ENCODE results near the gene FBLIM1.
A peak's percentile ranks its signal among the peaks of the same experiment; 100 is the strongest.

Gene FBLIM1, protein sequence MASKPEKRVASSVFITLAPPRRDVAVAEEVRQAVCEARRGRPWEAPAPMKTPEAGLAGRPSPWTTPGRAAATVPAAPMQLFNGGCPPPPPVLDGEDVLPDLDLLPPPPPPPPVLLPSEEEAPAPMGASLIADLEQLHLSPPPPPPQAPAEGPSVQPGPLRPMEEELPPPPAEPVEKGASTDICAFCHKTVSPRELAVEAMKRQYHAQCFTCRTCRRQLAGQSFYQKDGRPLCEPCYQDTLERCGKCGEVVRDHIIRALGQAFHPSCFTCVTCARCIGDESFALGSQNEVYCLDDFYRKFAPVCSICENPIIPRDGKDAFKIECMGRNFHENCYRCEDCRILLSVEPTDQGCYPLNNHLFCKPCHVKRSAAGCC

DNA sequence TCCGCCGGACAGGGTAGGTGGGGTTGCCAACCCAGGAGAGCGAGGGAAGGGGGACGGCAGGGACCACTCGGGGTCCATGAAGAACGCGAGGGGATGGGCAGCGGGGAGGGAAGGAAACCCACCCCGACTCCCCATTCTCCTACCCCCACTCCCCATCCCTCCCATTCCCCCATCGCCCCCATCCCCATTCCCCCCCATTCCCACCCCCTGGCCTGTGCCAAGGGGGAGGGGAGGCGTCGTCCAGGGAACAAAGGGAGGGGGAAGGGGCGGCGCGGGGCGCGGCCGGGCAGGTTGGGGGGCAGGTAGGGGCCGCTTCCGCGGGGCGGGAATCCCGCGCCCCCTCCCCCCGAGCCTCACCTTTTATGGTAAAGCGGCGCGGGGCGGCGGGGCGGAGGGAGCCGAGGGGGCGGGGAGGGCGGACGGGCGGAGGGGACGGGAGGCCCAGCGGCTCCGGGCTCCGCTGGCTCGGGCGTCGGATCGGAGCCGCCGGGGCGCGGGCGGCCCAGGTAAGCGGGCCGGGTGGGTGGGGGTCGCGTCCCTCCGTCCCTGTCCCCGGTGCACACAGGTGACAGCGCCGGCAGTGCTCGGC lies at the start of gene FBLIM1:
TSS of gene FBLIM1 (plus strand) at position 453 of the 589 bp plus-strand sequence. CDS start 6,189 bp downstream, outside the sequence.
- Histone ChIP-seq H3K9ac (ENCODE audit: low read length) (peak within 1 kb of the TSS; percentile 91), H3K4me1 (ENCODE audit: control insufficient read depth, insufficient read depth, low read length) (peaks cover 46% of the 10 kb centered on the region), H3K27me3 (ENCODE audit: control insufficient read depth, insufficient read depth, low read length) (peaks cover 12% of the 10 kb centered on the region; the same call in 1 of the 2 replicates), H3K4me3 (ENCODE audit: low read depth, low read length) (peak within 1 kb of the TSS; percentile 90), H3K27ac (ENCODE audit: low read depth, low read length) (peak within 1 kb of the TSS; percentile 87; the same call in 1 of the 2 replicates), H3K9me3 (ENCODE audit: control insufficient read depth, insufficient read depth, low read depth, low read length) (no peaks in the 10 kb centered on the region), H3K36me3 (ENCODE audit: control insufficient read depth, insufficient read depth, low read length) (peaks cover 6% of the 10 kb centered on the region)

DNA sequence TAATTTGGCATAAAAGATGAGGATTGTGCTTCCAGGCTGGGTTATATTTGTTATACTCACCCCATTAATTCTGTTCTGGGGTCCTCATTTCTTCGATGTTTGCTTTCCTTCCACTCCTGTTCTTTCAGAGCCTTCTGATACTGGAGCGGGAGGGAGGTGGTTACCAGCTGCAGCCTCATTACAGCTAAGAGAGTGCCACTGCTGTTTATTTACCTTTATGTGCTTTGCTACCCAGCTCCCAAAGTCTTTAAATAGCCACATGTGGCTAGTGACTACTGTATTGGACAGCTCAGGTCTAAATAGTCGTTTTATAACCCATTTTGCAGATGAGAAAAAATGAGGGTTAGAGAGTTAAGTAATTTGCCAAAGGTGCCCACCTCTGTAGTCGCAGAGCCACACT lies 49.4 kb upstream of the FBLIM1 start:
- peaks cover 18% of the 10 kb centered on the region for H3K36me3 ChIP-seq (ENCODE audit: control insufficient read depth, insufficient read depth, low read length)
- no peak overlapping the region for H3K9ac ChIP-seq (ENCODE audit: low read length)
- no peak overlapping the region for H3K27ac ChIP-seq (ENCODE audit: low read depth, low read length)
- H3K4me3 ChIP-seq (ENCODE audit: low read depth, low read length): no peak overlapping the region
- no peaks in the 10 kb centered on the region for H3K4me1 ChIP-seq (ENCODE audit: control insufficient read depth, insufficient read depth, low read length)
- no peaks in the 10 kb centered on the region for H3K27me3 ChIP-seq (ENCODE audit: control insufficient read depth, insufficient read depth, low read length)
- H3K9me3 ChIP-seq (ENCODE audit: control insufficient read depth, insufficient read depth, low read depth, low read length): no peaks in the 10 kb centered on the region

DNA sequence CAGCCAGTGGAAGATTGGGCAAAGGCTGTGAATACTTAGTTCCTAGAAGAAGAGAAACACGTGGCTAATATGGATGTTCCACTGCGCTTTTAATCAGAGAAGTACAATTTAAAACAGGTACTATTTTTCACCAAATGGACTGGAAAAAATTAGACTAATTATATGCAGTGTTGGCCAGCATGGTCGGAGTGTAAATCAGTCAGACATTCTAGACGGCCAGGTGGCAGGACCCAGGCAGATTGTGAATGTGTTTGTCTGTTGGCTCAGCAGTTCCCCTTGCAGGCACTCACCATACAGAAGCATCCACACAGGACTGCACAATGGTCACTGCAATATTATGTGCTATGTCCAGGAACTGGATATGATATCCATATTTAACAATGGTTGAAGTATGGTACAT lies 46.4 kb upstream of the FBLIM1 start:
- no peaks in the 10 kb centered on the region for H3K27me3 ChIP-seq (ENCODE audit: control insufficient read depth, insufficient read depth, low read length)
- H3K36me3 ChIP-seq (ENCODE audit: control insufficient read depth, insufficient read depth, low read length): peaks cover 19% of the 10 kb centered on the region
- no peak overlapping the region for H3K9ac ChIP-seq (ENCODE audit: low read length)
- no peak overlapping the region for H3K4me3 ChIP-seq (ENCODE audit: low read depth, low read length)
- no peak overlapping the region for H3K27ac ChIP-seq (ENCODE audit: low read depth, low read length)
- no peaks in the 10 kb centered on the region for H3K9me3 ChIP-seq (ENCODE audit: control insufficient read depth, insufficient read depth, low read depth, low read length)
- no peaks in the 10 kb centered on the region for H3K4me1 ChIP-seq (ENCODE audit: control insufficient read depth, insufficient read depth, low read length)

DNA sequence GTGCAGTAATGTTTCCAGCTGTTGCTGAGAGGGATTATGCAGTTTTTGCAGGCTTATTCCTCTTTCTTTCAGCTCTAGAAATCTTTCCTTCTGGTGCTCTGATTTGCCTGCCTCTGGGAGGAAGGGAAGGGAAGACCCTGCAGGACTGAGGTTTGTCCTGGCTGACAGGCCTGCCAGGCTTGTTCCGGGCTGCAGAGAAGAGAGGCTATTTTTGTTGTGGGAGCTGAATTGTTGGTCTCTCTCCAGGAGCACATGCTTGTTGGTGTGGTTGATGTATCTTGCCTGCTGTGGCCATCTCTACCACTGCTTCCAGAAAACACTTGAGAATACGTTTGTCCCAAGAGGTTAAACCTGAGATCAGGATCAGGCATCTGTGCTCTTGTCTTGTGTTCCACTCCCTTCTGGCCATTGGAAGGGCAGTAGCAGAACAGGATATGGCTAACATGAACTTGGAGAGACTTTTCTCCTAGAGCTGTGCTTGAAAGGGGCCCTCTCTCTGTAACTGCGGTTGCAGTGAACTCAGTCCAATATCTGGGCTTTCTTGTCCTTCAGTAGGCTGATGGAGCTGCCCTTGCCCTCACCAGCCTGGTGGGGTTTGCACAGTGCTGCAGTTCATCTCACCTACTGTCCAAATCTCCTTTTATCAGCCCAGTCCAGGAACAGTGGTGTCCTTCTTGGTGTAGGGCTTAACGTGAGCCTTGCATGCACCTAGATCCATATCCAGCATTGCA lies 44.0 kb upstream of the FBLIM1 start:
- Histone ChIP-seq H3K27me3 (ENCODE audit: control insufficient read depth, insufficient read depth, low read length) (no peaks in the 10 kb centered on the region), H3K9me3 (ENCODE audit: control insufficient read depth, insufficient read depth, low read depth, low read length) (no peaks in the 10 kb centered on the region), H3K27ac (ENCODE audit: low read depth, low read length) (no peak overlapping the region), H3K36me3 (ENCODE audit: control insufficient read depth, insufficient read depth, low read length) (peaks cover 36% of the 10 kb centered on the region), H3K4me3 (ENCODE audit: low read depth, low read length) (no peak overlapping the region), H3K9ac (ENCODE audit: low read length) (no peak overlapping the region), H3K4me1 (ENCODE audit: control insufficient read depth, insufficient read depth, low read length) (no peaks in the 10 kb centered on the region)

DNA sequence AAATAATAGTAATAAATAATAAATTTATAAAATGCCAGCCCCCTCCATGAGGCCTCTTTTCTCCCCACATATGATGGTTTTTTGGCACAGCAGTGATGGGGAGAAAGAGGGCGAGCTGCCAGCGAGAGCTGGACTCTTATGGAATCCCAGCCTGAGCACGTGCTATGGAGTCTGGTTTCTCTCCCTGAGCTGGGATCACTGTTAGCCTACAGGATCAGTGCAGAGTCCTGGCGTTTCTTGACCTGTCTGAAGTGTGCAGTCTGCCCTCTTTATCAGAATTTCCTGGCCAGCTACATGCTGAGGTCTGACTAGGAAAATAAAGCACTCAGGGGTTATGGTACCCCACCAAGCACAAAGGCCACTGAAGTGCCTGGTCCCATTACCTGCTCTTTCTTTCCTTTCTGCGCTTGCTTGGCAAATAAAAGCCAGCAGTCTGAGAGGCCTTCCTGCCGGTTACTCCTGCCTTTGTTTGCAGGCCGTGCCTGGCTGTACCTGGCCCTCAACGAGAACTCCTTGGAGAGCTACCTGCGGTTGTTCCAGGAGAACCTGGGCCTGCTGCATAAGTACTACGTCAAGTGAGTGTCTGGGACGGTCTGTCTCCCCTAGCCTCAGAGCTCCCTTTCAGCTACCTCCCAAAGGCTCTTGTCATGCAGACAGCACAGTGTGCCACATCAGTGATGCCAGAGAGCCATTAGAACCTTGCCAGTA lies 41.0 kb upstream of the FBLIM1 start:
- Histone ChIP-seq H3K9me3 (ENCODE audit: control insufficient read depth, insufficient read depth, low read depth, low read length) (no peaks in the 10 kb centered on the region), H3K4me1 (ENCODE audit: control insufficient read depth, insufficient read depth, low read length) (no peaks in the 10 kb centered on the region), H3K27ac (ENCODE audit: low read depth, low read length) (no peak overlapping the region), H3K9ac (ENCODE audit: low read length) (no peak overlapping the region), H3K4me3 (ENCODE audit: low read depth, low read length) (no peak overlapping the region), H3K36me3 (ENCODE audit: control insufficient read depth, insufficient read depth, low read length) (peaks cover 61% of the 10 kb centered on the region), H3K27me3 (ENCODE audit: control insufficient read depth, insufficient read depth, low read length) (no peaks in the 10 kb centered on the region)

DNA sequence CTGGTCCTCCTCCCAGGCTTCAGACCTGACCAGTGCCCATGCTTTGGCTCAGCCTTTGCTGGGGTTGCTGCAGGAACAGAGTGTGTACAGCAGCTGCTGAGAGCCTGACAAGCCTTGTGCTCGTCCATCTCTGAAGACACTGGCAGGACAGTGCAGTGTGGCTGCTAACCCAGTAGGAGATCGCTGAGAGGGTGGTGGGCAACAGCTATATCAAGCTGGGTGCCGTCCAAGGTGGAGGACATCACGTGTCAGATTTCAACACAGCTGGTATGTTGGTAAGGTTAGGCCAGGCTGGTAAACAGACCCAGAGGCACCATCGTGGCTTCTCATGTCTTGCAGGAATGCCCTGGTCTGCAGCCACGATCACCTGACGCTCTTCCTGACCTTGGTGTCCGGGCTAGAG lies 40.4 kb upstream of the FBLIM1 start:
- H3K4me1 ChIP-seq (ENCODE audit: control insufficient read depth, insufficient read depth, low read length): no peaks in the 10 kb centered on the region
- H3K36me3 ChIP-seq (ENCODE audit: control insufficient read depth, insufficient read depth, low read length): peaks cover 67% of the 10 kb centered on the region
- no peaks in the 10 kb centered on the region for H3K9me3 ChIP-seq (ENCODE audit: control insufficient read depth, insufficient read depth, low read depth, low read length)
- H3K4me3 ChIP-seq (ENCODE audit: low read depth, low read length): no peak overlapping the region
- no peak overlapping the region for H3K27ac ChIP-seq (ENCODE audit: low read depth, low read length)
- no peaks in the 10 kb centered on the region for H3K27me3 ChIP-seq (ENCODE audit: control insufficient read depth, insufficient read depth, low read length)
- no peak overlapping the region for H3K9ac ChIP-seq (ENCODE audit: low read length)

DNA sequence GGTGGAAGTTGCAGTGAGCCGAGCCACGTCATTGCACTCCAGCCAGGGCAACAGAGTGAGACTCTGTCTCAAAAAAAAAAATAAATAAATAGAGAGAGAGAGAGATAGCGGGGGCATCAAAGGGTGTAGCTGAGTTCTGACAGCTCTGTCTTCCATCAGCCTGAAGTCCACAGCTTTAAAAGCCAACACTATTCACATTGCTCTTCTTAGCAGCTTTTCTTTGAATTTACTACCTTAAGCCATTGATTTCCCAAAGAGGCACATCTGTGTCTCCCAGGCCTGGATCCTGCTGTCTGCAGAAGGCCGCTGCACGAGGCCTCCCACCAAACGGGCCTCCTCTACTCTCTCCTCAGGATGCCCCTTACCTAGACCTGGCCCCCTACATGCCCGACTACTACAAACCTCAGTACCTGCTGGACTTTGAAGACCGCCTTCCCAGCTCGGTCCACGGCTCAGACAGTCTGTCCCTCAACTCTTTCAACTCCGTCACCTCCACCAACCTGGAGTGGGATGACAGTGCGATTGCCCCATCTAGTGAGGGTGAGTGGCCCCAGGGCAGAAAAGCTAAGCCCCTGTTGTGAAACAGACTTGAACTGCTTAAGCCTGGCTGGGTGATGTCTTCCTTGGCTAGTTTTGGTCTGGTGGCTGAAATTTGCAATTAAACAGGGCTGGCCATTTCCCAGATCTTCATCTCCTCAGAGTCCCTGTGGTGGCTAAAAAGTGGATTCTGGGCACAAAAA lies 39.0 kb upstream of the FBLIM1 start:
- no peaks in the 10 kb centered on the region for H3K9me3 ChIP-seq (ENCODE audit: control insufficient read depth, insufficient read depth, low read depth, low read length)
- no peak overlapping the region for H3K4me3 ChIP-seq (ENCODE audit: low read depth, low read length)
- no peak overlapping the region for H3K27ac ChIP-seq (ENCODE audit: low read depth, low read length)
- H3K4me1 ChIP-seq (ENCODE audit: control insufficient read depth, insufficient read depth, low read length): no peaks in the 10 kb centered on the region
- no peaks in the 10 kb centered on the region for H3K27me3 ChIP-seq (ENCODE audit: control insufficient read depth, insufficient read depth, low read length)
- no peak overlapping the region for H3K9ac ChIP-seq (ENCODE audit: low read length)
- H3K36me3 ChIP-seq (ENCODE audit: control insufficient read depth, insufficient read depth, low read length): peaks cover 67% of the 10 kb centered on the region

DNA sequence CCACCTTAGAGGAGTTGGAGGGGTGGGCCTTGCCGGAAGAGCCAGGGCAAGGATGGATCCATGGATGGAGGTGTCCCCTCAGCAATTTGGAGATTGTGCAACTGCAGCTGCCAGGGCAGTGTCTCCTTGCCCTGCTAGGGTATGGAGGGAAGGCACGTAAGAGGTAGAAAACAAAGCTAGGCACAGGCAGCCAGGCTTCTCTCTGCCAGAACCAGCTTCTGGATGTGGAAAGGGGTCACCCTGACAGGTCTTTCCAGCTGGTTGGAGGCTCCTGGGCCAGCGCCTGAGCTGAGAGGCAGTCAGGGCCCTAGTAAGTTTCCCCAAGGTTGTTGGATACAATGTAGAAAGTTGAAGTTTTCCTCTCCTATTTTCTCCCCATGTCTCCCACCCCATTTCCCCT lies 37.7 kb upstream of the FBLIM1 start:
- Histone ChIP-seq H3K27ac (ENCODE audit: low read depth, low read length) (no peak overlapping the region), H3K36me3 (ENCODE audit: control insufficient read depth, insufficient read depth, low read length) (peaks cover 72% of the 10 kb centered on the region), H3K4me1 (ENCODE audit: control insufficient read depth, insufficient read depth, low read length) (no peaks in the 10 kb centered on the region), H3K9me3 (ENCODE audit: control insufficient read depth, insufficient read depth, low read depth, low read length) (no peaks in the 10 kb centered on the region), H3K4me3 (ENCODE audit: low read depth, low read length) (no peak overlapping the region), H3K9ac (ENCODE audit: low read length) (no peak overlapping the region), H3K27me3 (ENCODE audit: control insufficient read depth, insufficient read depth, low read length) (no peaks in the 10 kb centered on the region)

DNA sequence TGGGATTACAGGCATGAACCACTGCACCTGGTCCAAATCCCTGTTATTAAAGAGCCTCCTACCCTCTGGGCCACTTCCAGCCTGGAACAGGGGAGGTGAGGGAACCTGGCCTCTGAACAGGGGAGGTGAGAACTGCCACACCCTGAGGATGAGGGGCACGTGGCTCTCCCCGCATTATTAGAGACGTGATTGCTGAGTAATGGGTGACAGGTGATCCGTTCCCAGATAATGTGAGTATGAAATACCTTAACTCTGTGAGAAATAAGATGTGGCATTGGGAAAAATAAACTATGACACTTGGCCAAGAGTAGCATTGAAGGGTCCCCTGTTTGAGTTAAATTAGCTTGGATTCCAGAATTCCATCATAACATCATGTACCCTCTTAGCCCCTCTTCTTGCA lies 36.2 kb upstream of the FBLIM1 start:
- H3K27ac ChIP-seq (ENCODE audit: low read depth, low read length): no peak overlapping the region
- H3K4me3 ChIP-seq (ENCODE audit: low read depth, low read length): no peak overlapping the region
- peaks cover 74% of the 10 kb centered on the region for H3K36me3 ChIP-seq (ENCODE audit: control insufficient read depth, insufficient read depth, low read length)
- H3K4me1 ChIP-seq (ENCODE audit: control insufficient read depth, insufficient read depth, low read length): no peaks in the 10 kb centered on the region
- no peaks in the 10 kb centered on the region for H3K27me3 ChIP-seq (ENCODE audit: control insufficient read depth, insufficient read depth, low read length)
- H3K9me3 ChIP-seq (ENCODE audit: control insufficient read depth, insufficient read depth, low read depth, low read length): no peaks in the 10 kb centered on the region
- no peak overlapping the region for H3K9ac ChIP-seq (ENCODE audit: low read length)

DNA sequence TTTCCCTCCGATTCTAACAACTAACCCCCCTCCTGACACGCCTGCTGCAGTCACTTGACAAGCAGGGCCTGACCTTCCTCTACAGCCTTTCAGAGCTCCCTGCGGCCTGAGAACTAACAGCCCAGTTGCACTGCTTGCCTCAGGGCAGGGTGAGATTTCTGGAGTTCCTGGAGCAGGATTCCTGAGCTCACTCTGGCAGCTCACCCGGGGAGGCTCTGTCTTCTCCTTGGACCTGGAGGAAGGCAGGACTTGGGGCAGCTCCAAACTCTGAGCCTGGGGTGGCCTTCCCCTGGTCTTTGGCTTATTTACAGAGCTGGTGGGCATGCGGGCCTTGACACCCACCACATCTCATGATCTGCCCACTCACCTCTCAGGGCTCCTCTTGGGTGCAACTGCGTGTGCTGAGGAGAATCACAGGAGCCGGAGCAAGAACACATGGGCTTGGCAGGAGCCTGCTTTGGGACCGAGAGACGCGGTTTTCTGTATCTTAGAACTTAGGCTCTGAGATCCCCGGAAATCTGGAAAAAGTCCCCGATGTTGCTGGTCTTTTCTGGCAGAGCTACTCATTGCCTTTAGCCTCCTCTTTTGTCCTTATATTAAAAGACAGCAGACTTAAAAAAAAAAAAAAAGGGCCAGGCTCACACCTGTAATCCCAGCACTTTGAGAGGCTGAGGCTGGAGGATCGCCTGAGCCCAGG lies 35.6 kb upstream of the FBLIM1 start:
- no peak overlapping the region; the same call in 1 of the 2 replicates for H3K27ac ChIP-seq (ENCODE audit: low read depth, low read length)

More for the DNA sequence above, 35.6 kb upstream of the FBLIM1 start:
- Histone ChIP-seq H3K4me3 (ENCODE audit: low read depth, low read length) (no peak overlapping the region), H3K9me3 (ENCODE audit: control insufficient read depth, insufficient read depth, low read depth, low read length) (no peaks in the 10 kb centered on the region), H3K27me3 (ENCODE audit: control insufficient read depth, insufficient read depth, low read length) (no peaks in the 10 kb centered on the region), H3K9ac (ENCODE audit: low read length) (no peak overlapping the region), H3K36me3 (ENCODE audit: control insufficient read depth, insufficient read depth, low read length) (peaks cover 74% of the 10 kb centered on the region), H3K4me1 (ENCODE audit: control insufficient read depth, insufficient read depth, low read length) (no peaks in the 10 kb centered on the region)

Data from HUES6 (cell line).